Fibroblast of lung (primary cell): Measurements from ENCODE around the gene MRPL24.

ENCODE experiments used
- EZH2 ChIP-seq: IDR thresholded peaks from 2 replicates; pipeline ENCODE4 v1.5.1; 2012; ENCODE audit warnings: low read length, control low read depth, mild to moderate bottlenecking; ENCODE audit errors: missing control alignments
- TF ChIP-seq, protein P1 (sequence below), 2 donors: IDR thresholded peaks in 1 of 2; conservative IDR thresholded peaks in 1 of 2; 1 replicate in 1 of 2; 2 replicates in 1 of 2; pipeline ENCODE4 v1.5.1; 2011 to 2012; ENCODE audit warnings: low read length in 2 of 2, control low read depth in 1 of 2, inconsistent platforms in 1 of 2, low read depth in 1 of 2, mild to moderate bottlenecking in 1 of 2

DNA sequence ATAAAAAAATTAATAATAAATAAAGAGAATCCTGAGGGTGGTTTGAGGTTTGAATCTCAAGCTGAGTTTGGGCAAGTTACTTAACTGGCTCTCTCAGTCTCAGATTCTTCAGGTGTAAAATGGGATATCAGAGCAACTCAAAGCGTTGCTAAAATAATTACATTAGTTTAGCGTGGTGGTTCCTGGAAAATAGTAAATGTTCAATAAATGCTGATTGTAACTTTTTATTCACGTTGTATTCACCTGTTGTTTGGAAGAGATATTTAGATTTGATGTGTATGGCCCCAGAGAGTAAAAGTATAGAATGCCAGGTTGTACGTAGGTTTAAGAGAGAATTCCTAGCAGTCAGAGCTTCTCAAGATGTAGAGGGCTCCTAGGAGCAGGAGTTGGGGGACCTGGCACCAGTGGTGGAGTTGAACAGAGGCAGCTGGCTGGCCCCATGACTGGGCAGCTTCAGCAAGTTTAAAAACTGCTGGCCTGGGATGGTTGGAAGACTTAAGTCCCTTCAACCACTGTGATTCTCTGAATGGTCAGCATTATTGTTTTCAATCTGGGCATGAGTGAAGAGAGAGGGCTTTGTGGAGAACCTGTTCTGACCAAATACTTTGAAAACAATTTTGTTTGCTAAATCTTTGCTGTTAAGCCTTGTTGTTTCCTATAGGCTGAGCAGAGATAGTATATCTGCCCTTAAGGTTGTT lies 48.9 kb upstream of the MRPL24 start:
- TF ChIP-seq, protein P1, sequence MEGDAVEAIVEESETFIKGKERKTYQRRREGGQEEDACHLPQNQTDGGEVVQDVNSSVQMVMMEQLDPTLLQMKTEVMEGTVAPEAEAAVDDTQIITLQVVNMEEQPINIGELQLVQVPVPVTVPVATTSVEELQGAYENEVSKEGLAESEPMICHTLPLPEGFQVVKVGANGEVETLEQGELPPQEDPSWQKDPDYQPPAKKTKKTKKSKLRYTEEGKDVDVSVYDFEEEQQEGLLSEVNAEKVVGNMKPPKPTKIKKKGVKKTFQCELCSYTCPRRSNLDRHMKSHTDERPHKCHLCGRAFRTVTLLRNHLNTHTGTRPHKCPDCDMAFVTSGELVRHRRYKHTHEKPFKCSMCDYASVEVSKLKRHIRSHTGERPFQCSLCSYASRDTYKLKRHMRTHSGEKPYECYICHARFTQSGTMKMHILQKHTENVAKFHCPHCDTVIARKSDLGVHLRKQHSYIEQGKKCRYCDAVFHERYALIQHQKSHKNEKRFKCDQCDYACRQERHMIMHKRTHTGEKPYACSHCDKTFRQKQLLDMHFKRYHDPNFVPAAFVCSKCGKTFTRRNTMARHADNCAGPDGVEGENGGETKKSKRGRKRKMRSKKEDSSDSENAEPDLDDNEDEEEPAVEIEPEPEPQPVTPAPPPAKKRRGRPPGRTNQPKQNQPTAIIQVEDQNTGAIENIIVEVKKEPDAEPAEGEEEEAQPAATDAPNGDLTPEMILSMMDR (conservative IDR thresholded peaks at IDR 0.05 in 1 of 2, IDR thresholded peaks at IDR 0.05 in 1 of 2; ENCODE audit: low read depth in 1 of 2, low read length in 2 of 2), result no peak
- no peak for TF ChIP-seq EZH2
